ENCODE data around the gene LOC101059915.
A peak's percentile ranks its signal among the peaks of the same experiment; 100 is the strongest.

LOC101059915 gene

GRCh38 chrX:71667328-71668247, at the start of gene LOC101059915:
LOC101059915 (plus strand) TSS chrX:71667546.
- peak; percentile 85 for DNase-seq (ENCODE audit: low spot score)

GRCh38 chrX:71617742-71618141, 49.6 kb upstream of the LOC101059915 start:
- DNase-seq (ENCODE audit: low spot score), result no peak

GRCh38 chrX:71618303-71618721, 49.0 kb upstream of the LOC101059915 start, which contains the start of gene CXCR3:
CXCR3 (minus strand) TSS chrX:71618511; CDS start chrX:71618449, 62 bp downstream.
- DNase-seq (ENCODE audit: low spot score), result no peak

- DNase-seq (ENCODE audit: low spot score), result no peak
These were observed 48.6 kb upstream of the LOC101059915 start for GRCh38 chrX:71618787-71619186.

- DNase-seq (ENCODE audit: low spot score), result no peak
These were observed 48.2 kb upstream of the LOC101059915 start for GRCh38 chrX:71619193-71619592.

GRCh38 chrX:71619986-71620385, 47.4 kb upstream of the LOC101059915 start:
- DNase-seq (ENCODE audit: low spot score), result no peak

GRCh38 chrX:71621603-71622002, 45.7 kb upstream of the LOC101059915 start:
- DNase-seq (ENCODE audit: low spot score), result no peak

- DNase-seq (ENCODE audit: low spot score), result no peak
These were observed 45.2 kb upstream of the LOC101059915 start for GRCh38 chrX:71622032-71622575.

GRCh38 chrX:71622576-71623450, 44.5 kb upstream of the LOC101059915 start:
- peak; percentile 75 for DNase-seq (ENCODE audit: low spot score)

- DNase-seq (ENCODE audit: low spot score), result peak; percentile 59
These were observed 43.6 kb upstream of the LOC101059915 start for GRCh38 chrX:71623714-71624113.

GRCh38 chrX:71625471-71625870, 41.9 kb upstream of the LOC101059915 start:
- DNase-seq (ENCODE audit: low spot score), result no peak

GRCh38 chrX:71626576-71626975, 40.8 kb upstream of the LOC101059915 start:
- peak; percentile 67 for DNase-seq (ENCODE audit: low spot score)

- DNase-seq (ENCODE audit: low spot score), result peak; percentile 55
These were observed 39.5 kb upstream of the LOC101059915 start for GRCh38 chrX:71627588-71628404.

- DNase-seq (ENCODE audit: low spot score), result no peak
These were observed 37.9 kb upstream of the LOC101059915 start for GRCh38 chrX:71629467-71629866.

GRCh38 chrX:71632923-71633657, 34.3 kb upstream of the LOC101059915 start:
- DNase-seq (ENCODE audit: low spot score), result no peak

GRCh38 chrX:71634366-71634765, 33.0 kb upstream of the LOC101059915 start:
- DNase-seq (ENCODE audit: low spot score), result no peak

- DNase-seq (ENCODE audit: low spot score), result no peak
These were observed 30.7 kb upstream of the LOC101059915 start for GRCh38 chrX:71636438-71637252.

GRCh38 chrX:71637253-71637618, 30.1 kb upstream of the LOC101059915 start:
- DNase-seq (ENCODE audit: low spot score), result no peak

- no peak for DNase-seq (ENCODE audit: low spot score)
These were observed 29.5 kb upstream of the LOC101059915 start for GRCh38 chrX:71637848-71638247.

All from mesenteric fat pad (tissue), 1 donor.